NCI-H69 (cell line): ENCODE data around the gene CHD5.
"Not testable (repeated sequence)": the region's sequence is repeated elsewhere in the genome, so short reads cannot be mapped to it uniquely, and the experiment has no call there.

Source experiments
- DNase-seq: peaks from one replicate; lab custom pipeline; 2025; lab: John Stamatoyannopoulos, UW

CHD5 gene

DNA sequence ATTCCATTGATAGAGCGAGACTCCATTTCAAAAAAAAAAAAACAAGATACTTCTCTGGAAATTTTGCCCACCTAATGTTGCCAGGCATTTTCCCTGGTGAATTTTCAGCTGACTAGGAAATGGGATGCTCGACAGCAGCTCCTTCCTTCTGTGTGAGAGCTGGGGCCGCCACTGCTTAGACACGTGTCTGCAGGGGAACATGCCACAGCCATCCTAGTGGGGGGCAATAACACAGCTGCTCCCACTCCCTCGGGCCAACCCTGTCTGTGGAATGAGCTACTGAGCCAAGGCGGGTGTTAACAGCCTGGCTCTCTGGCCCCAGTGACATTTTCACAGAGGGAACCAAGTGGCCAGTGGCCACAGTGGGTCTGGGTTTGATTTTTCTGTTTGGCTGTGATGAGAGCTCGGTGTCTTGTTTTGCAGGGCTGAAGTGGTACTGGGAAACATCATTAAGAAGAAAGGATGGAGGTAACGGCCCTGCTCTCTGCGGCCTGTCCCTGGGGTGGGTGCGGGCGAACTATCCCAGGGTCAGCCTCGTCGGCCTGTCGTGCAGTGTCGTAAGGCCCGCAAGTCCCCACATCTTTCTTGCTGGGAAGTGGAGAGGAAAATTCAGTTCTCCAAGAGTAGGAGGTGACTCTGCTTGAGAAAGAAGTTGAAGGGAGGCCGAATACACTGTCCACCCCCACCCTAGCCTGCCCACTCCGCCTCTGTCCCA, 95.2 kb downstream of the CHD5 start:
- DNase-seq, result no peak

- DNase-seq, result no peak
Measured at GRCh38 chr1:6083801-6084446, 96.2 kb downstream of the CHD5 start.

GRCh38 chr1:6083385-6083784, 96.7 kb downstream of the CHD5 start:
- DNase-seq, result no peak

DNA sequence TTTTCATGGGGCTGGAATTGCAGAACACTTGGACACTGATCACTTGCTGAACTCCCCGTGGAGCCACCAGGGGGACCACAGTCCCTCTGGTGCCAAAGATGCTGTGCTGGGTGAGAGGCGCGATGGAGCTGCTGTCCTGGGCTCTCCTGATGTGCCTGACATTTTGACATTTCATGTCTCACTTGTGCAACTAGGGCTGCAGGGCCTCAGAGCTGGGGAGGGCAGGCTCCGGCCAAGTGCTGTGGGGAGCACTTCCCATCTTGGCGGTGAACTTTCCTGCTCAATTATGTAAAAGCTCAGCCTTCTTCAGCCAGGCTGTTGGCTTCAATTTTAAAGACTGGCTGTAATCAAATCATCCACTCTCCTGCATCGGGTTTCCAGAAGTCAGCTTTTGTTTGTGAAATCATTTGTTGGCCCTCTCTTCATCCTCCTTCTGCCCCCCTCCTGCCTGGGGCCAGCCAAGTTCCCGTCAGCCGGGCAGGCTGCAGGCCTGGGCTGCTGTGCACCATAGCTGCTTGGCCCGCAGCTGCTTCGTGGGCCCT, 97.6 kb downstream of the CHD5 start:
- no peak for DNase-seq

GRCh38 chr1:6081901-6082300, 98.2 kb downstream of the CHD5 start:
- no peak for DNase-seq

DNA sequence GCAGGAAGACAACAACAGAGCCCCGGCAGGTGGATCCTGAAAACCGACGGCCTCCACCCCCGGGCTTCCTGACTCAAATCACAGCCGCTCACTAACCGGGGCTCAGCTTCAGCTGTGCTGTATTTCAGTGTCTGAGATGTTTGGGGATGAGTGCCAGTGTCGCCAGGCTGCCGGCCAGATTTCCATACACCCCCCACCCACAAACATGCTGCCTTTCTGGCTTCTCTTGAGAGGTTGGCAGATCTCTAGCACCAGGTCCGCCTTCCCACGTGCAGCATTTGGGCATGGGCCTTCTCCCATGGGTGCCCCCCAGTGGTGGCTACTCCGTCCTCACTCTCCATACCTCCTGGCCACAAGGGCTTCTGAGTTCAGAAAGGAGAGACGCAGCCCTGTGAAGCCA, 99.7 kb downstream of the CHD5 start:
- DNase-seq, result no peak

DNA sequence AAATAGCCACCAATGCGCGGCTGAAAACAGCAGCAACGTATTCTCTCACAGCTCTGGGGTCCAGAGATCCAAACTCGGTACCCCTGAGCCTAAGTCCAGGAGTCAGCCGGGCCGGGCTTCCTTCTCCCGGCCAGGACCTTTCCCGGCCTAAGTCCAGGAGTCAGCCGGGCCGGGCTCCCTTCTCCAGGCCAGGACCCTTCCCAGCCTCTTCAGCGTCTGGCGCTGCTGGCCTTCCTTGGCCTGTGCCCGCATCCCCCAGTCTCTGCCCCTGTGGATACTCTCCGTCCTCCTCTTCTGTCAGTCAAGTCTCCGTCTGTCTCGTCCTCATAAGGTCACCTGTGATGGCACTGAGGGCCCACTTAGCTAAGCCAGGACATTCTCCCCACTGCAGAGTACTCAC, 102.2 kb downstream of the CHD5 start:
- DNase-seq, result no peak

DNA sequence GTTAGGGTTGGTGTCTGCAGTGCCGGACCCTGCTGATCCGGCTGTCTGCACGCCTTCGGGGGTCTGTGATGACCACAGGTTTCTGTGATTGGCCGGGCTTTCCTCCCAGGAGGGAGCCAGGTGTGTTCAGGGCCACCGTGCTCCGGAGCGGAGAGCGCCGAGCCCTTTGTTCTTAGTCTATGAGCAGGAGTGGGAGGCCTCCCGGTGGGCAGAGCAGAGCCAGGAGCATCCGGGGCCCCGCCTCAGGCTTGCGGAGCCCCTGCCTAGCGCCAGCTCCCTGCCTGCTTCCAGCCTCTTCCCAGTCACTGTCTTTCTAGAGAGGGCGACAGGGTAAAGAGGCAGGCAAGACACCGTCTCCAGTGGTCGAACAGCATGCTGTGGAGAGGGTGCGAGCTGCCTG, 102.6 kb downstream of the CHD5 start:
- no peak for DNase-seq

DNA sequence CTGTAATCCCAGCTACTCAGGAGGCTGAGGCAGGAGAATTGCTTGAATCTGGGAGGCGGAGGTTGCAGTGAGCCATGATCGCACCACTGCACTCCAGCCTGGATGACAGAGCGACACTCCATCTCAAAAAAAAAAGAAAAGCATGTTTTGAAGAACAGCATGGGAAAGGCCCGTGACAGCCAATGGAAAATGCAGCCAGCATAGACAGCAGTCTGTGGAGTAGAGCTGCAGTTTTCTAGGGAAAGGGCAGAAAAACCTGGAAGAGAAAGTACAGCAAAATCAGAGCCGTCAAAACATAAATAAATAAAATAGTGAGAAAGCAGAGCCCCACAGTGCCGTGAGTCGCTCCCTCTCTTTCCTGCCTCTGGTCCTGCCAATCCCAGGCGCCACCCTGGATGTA, 103.1 kb downstream of the CHD5 start:
- not testable (repeated sequence) for DNase-seq

DNA sequence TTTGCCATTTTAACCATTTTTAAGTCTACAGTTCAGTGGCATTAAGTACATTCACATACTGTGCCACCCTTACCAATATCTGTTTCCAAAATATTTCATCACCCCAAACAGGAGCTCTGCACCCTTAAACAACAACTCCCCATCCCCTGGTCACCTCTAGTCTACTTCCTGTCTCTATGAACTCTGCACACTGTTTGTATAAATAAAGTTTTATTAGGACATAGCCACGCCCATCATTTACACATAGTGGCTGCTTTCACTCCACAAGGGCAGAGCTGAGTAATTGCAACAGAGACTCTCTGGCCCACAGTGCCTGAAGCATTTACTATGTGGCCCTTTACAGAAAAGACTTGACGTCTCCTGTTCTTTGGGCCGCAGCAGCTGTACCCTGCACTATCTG, 104.4 kb downstream of the CHD5 start:
- DNase-seq, result peak; percentile 26

DNA sequence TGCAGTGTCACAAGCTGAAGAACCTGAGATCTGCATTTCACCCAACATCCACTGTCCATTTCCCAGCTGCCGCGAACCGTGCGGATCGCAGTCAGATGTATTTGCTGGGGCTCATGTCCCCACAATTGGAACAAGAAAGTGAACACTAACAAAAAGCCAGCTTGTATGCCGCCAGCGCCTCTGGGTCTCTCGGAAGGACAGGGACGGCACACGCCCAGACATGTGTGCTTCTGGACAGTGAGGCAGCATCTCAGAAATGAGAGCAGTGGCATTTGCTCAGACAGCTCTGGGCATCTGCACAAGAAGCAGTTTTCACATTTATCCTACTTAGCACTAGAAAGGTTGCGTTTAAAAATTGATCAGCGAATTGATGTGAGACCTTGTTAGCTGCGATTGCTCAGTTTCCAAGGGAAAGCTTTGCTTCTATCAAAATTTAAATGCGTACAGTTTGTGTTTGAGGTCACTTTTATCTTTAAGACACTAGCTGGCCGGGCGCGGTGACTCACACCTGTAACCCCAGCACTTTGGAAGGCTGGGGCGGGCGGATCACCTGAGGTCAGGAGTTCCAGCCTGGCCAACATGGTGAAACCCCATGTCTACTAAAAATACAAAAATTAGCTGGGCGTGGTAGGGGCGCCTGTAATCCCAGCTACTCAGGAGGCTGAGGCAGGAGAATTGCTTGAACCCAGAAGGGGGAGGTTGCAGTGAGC, 105.8 kb downstream of the CHD5 start:
- no peak for DNase-seq

GRCh38 chr1:6073480-6074053, 106.6 kb downstream of the CHD5 start:
- no peak for DNase-seq

GRCh38 chr1:6072774-6073479, 107.2 kb downstream of the CHD5 start:
- no peak for DNase-seq

DNA sequence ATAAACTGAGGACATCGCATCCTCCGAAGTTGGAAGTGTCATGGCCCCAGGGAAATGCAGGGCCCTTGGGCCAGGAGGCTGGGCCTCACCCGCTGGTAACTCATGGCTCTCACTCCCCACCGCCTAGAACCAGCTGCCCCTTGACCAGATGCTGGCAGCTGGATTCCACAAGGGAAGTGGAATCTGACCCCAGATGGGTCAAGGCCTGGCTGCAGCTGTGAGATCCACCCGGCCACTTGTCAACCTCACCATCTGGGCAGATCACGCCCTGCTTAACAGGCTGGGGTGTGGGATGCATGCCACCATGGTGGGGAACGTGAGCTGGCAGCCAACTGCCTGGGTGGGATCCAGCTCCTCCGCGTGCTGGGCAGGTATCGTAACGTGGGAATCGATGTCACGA, 108.9 kb downstream of the CHD5 start:
- no peak for DNase-seq

GRCh38 chr1:6070450-6070974, 109.6 kb downstream of the CHD5 start:
- no peak for DNase-seq

DNA sequence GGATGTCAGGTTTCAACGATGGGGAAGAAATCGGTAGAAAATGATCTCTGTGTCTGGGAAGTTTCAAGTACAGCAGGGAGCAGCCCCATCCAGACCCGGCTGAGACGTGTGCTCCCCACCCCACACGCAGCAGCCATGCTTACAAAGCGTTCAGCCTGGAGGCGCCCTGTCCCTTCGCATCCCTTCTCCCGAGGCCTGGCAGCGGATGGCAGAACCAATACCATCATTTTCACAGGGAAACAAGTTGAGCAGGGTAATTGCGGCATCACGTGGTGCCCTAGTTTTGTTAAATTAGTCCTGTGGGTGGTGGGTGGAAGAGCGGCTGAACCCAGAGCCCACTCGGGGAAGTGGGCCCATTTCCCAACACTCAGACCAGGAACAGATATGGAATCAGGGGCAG, 110.5 kb downstream of the CHD5 start:
- DNase-seq, result no peak

DNA sequence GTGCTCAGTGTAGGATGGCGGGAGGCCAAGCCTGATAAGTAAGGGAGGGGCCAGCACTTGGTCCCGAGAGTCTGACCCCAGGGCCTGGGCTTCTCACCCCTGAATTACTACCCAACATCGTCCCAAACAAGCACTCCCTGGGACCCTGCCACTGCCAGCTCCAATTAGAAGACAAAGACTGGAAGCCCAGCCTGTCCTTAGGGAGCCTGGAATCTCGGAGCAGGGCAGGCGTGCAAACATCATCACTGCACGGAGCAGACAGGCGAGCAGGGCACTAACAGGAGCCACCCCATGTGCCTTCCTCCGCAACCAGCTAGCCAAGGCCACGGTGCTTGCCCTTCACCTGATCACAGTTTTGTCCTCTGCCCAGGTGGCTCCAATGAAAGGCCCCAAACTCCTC, 111.2 kb downstream of the CHD5 start:
- DNase-seq, result no peak

- no peak for DNase-seq
Measured at GRCh38 chr1:6068073-6068472, 112.0 kb downstream of the CHD5 start.

DNA sequence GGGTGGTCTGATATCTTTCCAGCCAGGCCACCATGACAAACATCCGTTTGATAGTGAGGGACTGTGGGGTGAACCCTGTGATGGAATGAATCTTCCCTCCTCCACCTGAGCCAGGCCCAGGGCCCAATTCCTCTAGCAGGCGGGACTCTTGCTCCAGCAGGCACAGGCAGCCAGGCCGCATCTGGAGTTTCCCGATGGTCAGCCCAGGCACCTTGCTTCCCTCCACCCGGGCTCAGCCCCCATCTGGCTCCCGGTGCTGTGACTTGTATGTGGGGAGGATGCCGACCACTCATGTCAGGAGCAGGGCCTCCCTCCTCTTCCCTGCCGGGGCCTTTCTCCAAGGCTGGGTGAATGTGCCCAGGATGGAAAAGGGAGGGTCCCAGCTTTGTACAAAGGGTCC, 113.4 kb downstream of the CHD5 start:
- no peak for DNase-seq

DNA sequence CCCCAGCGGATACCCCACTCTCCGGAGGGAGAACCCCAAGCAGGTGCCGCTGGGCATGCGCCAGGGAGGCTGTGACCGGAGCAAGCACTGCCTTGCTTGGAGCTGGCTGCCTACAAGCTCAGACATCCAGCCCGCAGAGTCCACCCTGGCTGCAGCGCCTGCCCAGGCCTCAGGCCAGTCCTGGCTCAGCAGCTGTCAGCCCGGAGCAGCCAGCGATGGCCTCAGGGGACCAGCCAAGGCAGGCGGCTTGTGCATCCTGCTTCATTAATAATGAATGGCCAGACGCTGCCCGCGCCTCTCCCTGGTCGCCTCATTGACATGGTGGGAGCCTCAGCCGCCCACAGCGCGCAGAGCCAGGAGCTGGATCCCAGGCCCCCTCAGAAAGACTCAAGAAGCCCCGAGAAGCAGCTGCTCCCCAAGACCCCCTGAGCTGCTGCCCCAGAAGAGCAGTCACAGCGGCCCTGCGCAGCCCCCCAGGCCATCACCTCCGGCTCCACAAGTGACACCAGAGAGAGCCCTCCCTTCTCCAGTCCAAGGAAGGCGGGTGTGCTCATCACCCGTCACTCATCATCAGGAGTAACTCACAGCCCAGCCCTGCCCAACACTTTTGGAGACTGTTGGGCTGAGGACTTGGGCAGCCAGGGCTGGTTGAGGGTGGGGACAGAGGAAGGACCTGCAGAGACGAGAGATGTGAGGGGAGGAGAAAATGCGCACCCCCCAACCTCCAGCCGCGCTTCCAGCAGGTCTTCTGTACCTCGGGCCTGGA, 114.8 kb downstream of the CHD5 start:
- no peak for DNase-seq

GRCh38 chr1:6063532-6064053, 116.5 kb downstream of the CHD5 start:
- DNase-seq, result not testable (repeated sequence)
